BJ (cell line): ENCODE measurements around the gene MFAP5. TPM values are rescaled to one million over a fixed set of nuclear protein-coding genes. Genes with fewer than 3 reads are reported as not detected.

Experiments
- CTCF ChIA-PET: fragments of 350-600 bp; formaldehyde crosslinking; extraction: SDS; loops from one replicate; lab custom pipeline; 2021; ENCODE audit warnings: antibody characterized with exemption, inconsistent platforms; lab: Yijun Ruan, JAX
- POLR2A ChIA-PET: fragments of 300-600 bp; sonication (Branson Sonifier 250); formaldehyde crosslinking; extraction: SDS; loops from one replicate; lab custom pipeline; 2021; ENCODE audit warnings: antibody characterized with exemption; lab: Charles Lee
- DNase-seq: peaks from one replicate; pipeline ENCODE4 v3.0.0-alpha.2; 2011; ENCODE audit warnings: low read depth
- H3K27me3 ChIP-seq: 2 replicates; pipeline ENCODE4 v1.6.0; 2011; ENCODE audit warnings: low read length; ENCODE audit not compliant: control insufficient read depth, insufficient read depth
- H3K36me3 ChIP-seq: 2 replicates; pipeline ENCODE4 v1.5.1; 2011; ENCODE audit warnings: low read length; ENCODE audit not compliant: control insufficient read depth, insufficient read depth
- H3K4me3 ChIP-seq: 2 replicates; pipeline ENCODE4 v1.5.1; 2011; ENCODE audit warnings: low read depth, mild to moderate bottlenecking, control low read depth, low read length
- CTCF ChIP-seq: IDR thresholded peaks from 2 replicates; pipeline ENCODE4 v1.5.1; 2011; ENCODE audit warnings: low read depth, mild to moderate bottlenecking, control low read depth, inconsistent platforms, low read length, moderate library complexity; ENCODE audit not compliant: insufficient read depth
- polyA minus RNA-seq: library from RNA; depleted of rRNA, polyadenylated mRNA; stranded (reverse); fragments of >200 nt; gene quantifications from 2 replicates; pipeline ENCODE4 v1.2.3, GENCODE V29; 2011; rRNA and poly(A)+ RNA removed
- polyA plus RNA-seq: library from polyadenylated mRNA; depleted of rRNA; stranded (reverse); fragments of >200 nt; gene quantifications from 2 replicates; pipeline ENCODE4 v1.2.3, GENCODE V29; 2011; rRNA removed

Gene MFAP5
- 172 and 174 TPM in 2 replicates for polyA plus RNA-seq
- 40.0 and 41.8 TPM in 2 replicates for polyA minus RNA-seq

- Histone ChIP-seq H3K27me3 (no peaks in the 10 kb centered on the region), H3K36me3 (no peaks in the 10 kb centered on the region), H3K4me3 (peak within 1 kb of the TSS; percentile 22)
- peak; percentile 75 for DNase-seq
- POLR2A ChIA-PET = interaction anchor here (0.6 to 0.9 kb wide), 2 partner anchors 112 to 252 kb away, joined by 3 to 5 read pairs; no protein-coding TSS in a partner anchor
- CTCF ChIA-PET = interaction anchor here (1.2 kb wide), 1 partner anchor 19 kb away, joined by 3 read pairs; no protein-coding TSS in a partner anchor
- no peak for TF ChIP-seq CTCF
These were observed at the start of gene MFAP5 for GRCh38 chr12:8662593-8662992. Gene MFAP5 (minus strand): TSS chr12:8662826. CDS start chr12:8662104, 722 bp downstream.

- no peak for TF ChIP-seq CTCF
- ChIA-PET CTCF (no interaction called here), POLR2A (no interaction called here)
- peak; percentile 13 for DNase-seq
- Histone ChIP-seq H3K4me3 (peak overlapping the region; percentile 32), H3K27me3 (no peaks in the 10 kb centered on the region), H3K36me3 (no peaks in the 10 kb centered on the region)
These were observed 46.7 kb upstream of the MFAP5 start for GRCh38 chr12:8709124-8709830.

- Histone ChIP-seq H3K36me3 (no peaks in the 10 kb centered on the region), H3K27me3 (no peaks in the 10 kb centered on the region), H3K4me3 (no peak overlapping the region)
- TF ChIP-seq CTCF = no peak
- ChIA-PET POLR2A (no interaction called here), CTCF (interaction anchor here (2.9 kb wide), 1 partner anchor 188 kb away, joined by 11 read pairs; no protein-coding TSS in a partner anchor)
- no peak for DNase-seq
These were observed 39.5 kb upstream of the MFAP5 start for GRCh38 chr12:8702159-8702558.

- ChIA-PET POLR2A (interaction anchor here (0.8 kb wide), 1 partner anchor 40 kb away, joined by 3 read pairs; no protein-coding TSS in a partner anchor), CTCF (interaction anchor here (0.7 to 2.9 kb wide), 3 partner anchors 11 to 189 kb away, joined by 3 to 11 read pairs (median 4); no protein-coding TSS in a partner anchor)
- H3K36me3 ChIP-seq = no peaks in the 10 kb centered on the region
- H3K4me3 ChIP-seq = no peak overlapping the region
- TF ChIP-seq CTCF = no peak
- H3K27me3 ChIP-seq = no peaks in the 10 kb centered on the region
- DNase-seq = no peak
These were observed 38.5 kb upstream of the MFAP5 start for GRCh38 chr12:8701046-8701660.

- no peak overlapping the region for H3K4me3 ChIP-seq
- no peaks in the 10 kb centered on the region for H3K36me3 ChIP-seq
- ChIA-PET POLR2A (no interaction called here), CTCF (interaction anchor here (2.9 kb wide), 1 partner anchor 190 kb away, joined by 11 read pairs; no protein-coding TSS in a partner anchor)
- no peaks in the 10 kb centered on the region for H3K27me3 ChIP-seq
- TF ChIP-seq CTCF = no peak
- DNase-seq = no peak
These were observed 37.1 kb upstream of the MFAP5 start for GRCh38 chr12:8699714-8700113.
